ENCODE results near the gene ATP5F1C.

Gene ATP5F1C

GRCh38 chr10:7789390-7789789 lies 1.4 kb downstream of the ATP5F1C start:
- TF ChIP-seq ZNF660 (tag by site-specific recombination; IDR thresholded peaks at IDR 0.05): 0 out of 2 replicates have a peak, but pooled peaks have one; percentile 36
- peak; percentile 62 for TF ChIP-seq SCRT2 (tag by site-specific recombination; IDR thresholded peaks at IDR 0.05)
- TF ChIP-seq, protein P1, sequence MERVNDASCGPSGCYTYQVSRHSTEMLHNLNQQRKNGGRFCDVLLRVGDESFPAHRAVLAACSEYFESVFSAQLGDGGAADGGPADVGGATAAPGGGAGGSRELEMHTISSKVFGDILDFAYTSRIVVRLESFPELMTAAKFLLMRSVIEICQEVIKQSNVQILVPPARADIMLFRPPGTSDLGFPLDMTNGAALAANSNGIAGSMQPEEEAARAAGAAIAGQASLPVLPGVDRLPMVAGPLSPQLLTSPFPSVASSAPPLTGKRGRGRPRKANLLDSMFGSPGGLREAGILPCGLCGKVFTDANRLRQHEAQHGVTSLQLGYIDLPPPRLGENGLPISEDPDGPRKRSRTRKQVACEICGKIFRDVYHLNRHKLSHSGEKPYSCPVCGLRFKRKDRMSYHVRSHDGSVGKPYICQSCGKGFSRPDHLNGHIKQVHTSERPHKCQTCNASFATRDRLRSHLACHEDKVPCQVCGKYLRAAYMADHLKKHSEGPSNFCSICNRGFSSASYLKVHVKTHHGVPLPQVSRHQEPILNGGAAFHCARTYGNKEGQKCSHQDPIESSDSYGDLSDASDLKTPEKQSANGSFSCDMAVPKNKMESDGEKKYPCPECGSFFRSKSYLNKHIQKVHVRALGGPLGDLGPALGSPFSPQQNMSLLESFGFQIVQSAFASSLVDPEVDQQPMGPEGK (tag by site-specific recombination; IDR thresholded peaks at IDR 0.05): no peak
- TF ChIP-seq PRDM10 (tag by site-specific recombination; IDR thresholded peaks at IDR 0.05): peak; percentile 68
- TF ChIP-seq ZBTB17 (tag by site-specific recombination; IDR thresholded peaks at IDR 0.05): peak; percentile 40; the same call in 1 of the 2 replicates
- TF ChIP-seq ZNF133 (tag by site-specific recombination; IDR thresholded peaks at IDR 0.05): no peak
- peak; percentile 29; the same call in 1 of the 2 replicates for TF ChIP-seq FEZF1 (tag by site-specific recombination; IDR thresholded peaks at IDR 0.05)
- 0 out of 2 replicates have a peak, but pooled peaks have one; percentile 6 for TF ChIP-seq MZF1 (tag by site-specific recombination; IDR thresholded peaks at IDR 0.05; ENCODE audit: borderline replicate concordance)
- TF ChIP-seq ZNF16 (tag by site-specific recombination; IDR thresholded peaks at IDR 0.05; ENCODE audit: low read depth): no peak
- peak; percentile 25; the same call in 1 of the 2 replicates for TF ChIP-seq IKZF3 (tag by site-specific recombination; IDR thresholded peaks at IDR 0.05)
- no peak for TF ChIP-seq ZNF248 (tag by site-specific recombination; IDR thresholded peaks at IDR 0.05)
- TF ChIP-seq HOXA7 (CRISPR knock-in tag; IDR thresholded peaks at IDR 0.05; ENCODE audit: borderline replicate concordance): no peak
- no peak for TF ChIP-seq ZNF350 (tag by site-specific recombination; IDR thresholded peaks at IDR 0.05)
- TF ChIP-seq ZNF837 (tag by site-specific recombination; IDR thresholded peaks at IDR 0.05): no peak
- TF ChIP-seq ZSCAN16 (tag by site-specific recombination; IDR thresholded peaks at IDR 0.05): peak; percentile 92
- TF ChIP-seq ZNF354C (tag by site-specific recombination; IDR thresholded peaks at IDR 0.05; ENCODE audit: borderline replicate concordance, low read depth): no peak
- no peak for TF ChIP-seq ZBTB20 (tag by site-specific recombination; IDR thresholded peaks at IDR 0.05)
- TF ChIP-seq, protein P2, sequence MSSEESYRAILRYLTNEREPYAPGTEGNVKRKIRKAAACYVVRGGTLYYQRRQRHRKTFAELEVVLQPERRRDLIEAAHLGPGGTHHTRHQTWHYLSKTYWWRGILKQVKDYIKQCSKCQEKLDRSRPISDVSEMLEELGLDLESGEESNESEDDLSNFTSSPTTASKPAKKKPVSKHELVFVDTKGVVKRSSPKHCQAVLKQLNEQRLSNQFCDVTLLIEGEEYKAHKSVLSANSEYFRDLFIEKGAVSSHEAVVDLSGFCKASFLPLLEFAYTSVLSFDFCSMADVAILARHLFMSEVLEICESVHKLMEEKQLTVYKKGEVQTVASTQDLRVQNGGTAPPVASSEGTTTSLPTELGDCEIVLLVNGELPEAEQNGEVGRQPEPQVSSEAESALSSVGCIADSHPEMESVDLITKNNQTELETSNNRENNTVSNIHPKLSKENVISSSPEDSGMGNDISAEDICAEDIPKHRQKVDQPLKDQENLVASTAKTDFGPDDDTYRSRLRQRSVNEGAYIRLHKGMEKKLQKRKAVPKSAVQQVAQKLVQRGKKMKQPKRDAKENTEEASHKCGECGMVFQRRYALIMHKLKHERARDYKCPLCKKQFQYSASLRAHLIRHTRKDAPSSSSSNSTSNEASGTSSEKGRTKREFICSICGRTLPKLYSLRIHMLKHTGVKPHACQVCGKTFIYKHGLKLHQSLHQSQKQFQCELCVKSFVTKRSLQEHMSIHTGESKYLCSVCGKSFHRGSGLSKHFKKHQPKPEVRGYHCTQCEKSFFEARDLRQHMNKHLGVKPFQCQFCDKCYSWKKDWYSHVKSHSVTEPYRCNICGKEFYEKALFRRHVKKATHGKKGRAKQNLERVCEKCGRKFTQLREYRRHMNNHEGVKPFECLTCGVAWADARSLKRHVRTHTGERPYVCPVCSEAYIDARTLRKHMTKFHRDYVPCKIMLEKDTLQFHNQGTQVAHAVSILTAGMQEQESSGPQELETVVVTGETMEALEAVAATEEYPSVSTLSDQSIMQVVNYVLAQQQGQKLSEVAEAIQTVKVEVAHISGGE (tag by site-specific recombination; conservative IDR thresholded peaks at IDR 0.05; ENCODE audit: low read depth): 0 out of 2 replicates have a peak, but pooled peaks have one; percentile 14
- TF ChIP-seq, protein P3, sequence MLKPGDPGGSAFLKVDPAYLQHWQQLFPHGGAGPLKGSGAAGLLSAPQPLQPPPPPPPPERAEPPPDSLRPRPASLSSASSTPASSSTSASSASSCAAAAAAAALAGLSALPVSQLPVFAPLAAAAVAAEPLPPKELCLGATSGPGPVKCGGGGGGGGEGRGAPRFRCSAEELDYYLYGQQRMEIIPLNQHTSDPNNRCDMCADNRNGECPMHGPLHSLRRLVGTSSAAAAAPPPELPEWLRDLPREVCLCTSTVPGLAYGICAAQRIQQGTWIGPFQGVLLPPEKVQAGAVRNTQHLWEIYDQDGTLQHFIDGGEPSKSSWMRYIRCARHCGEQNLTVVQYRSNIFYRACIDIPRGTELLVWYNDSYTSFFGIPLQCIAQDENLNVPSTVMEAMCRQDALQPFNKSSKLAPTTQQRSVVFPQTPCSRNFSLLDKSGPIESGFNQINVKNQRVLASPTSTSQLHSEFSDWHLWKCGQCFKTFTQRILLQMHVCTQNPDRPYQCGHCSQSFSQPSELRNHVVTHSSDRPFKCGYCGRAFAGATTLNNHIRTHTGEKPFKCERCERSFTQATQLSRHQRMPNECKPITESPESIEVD (tag by site-specific recombination; IDR thresholded peaks at IDR 0.05): peak; percentile 20; the same call in 1 of the 2 replicates
- H3K4me3 ChIP-seq (ENCODE audit: low read depth, low read length): peak overlapping the region; percentile 93
- ChIA-PET CTCF (interaction anchor here (0.7 kb wide), 1 partner anchor 188 kb away, joined by 3 read pairs; no protein-coding TSS in a partner anchor), POLR2A (interaction anchor here (0.7 to 2.9 kb wide), 4 partner anchors 11 to 175 kb away, joined by 3 to 19 read pairs (median 5); partner anchors contain the start of gene TAF3)
- H3K4me1 ChIP-seq (ENCODE audit: control insufficient read depth, insufficient read depth, low read length): peaks cover 6% of the 10 kb centered on the region; the same call in 1 of the 2 replicates
- no peak overlapping the region for H3K27ac ChIP-seq (ENCODE audit: extremely low read depth, low read depth, low read length)
- H3K36me3 ChIP-seq (ENCODE audit: control insufficient read depth in 2 of 2, insufficient read depth in 1 of 2, low read length in 2 of 2): peaks cover 7 to 34% of the 10 kb centered on the region in 2 experiments; a peak in 2 of 3 replicates
- H3K9me3 ChIP-seq (ENCODE audit: control insufficient read depth, insufficient read depth, low read depth, low read length): no peaks in the 10 kb centered on the region
